Measurements from ENCODE around the gene TMOD2. TPM values are rescaled to one million over a fixed set of nuclear protein-coding genes. Genes with fewer than 3 reads are reported as not detected.

The TMOD2 gene
- total and polyA plus RNA-seq, 8 donors = 5.2 to 11.3 (median 6.7) TPM

- ATAC-seq (no peak), DNase-seq (no peak)
- TF ChIP-seq CTCF (IDR thresholded peaks at IDR 0.05) = no peak
- Histone ChIP-seq H3K4me1 (peaks cover 54 to 79% of the 10 kb centered on the region in 2 donors), H3K36me3 (no peaks in the 10 kb centered on the region), H3K4me3 (no peak overlapping the region), H3K9me3 (no peaks in the 10 kb centered on the region), H3K27ac (peak overlapping the region; percentile 7 to 45), H3K27me3 (no peaks in the 10 kb centered on the region)
- intact Hi-C loops (cut with DNase I) = no loop called here
These were observed 97.4 kb downstream of the TMOD2 start for GRCh38 chr15:51848811-51849210.

DNA sequence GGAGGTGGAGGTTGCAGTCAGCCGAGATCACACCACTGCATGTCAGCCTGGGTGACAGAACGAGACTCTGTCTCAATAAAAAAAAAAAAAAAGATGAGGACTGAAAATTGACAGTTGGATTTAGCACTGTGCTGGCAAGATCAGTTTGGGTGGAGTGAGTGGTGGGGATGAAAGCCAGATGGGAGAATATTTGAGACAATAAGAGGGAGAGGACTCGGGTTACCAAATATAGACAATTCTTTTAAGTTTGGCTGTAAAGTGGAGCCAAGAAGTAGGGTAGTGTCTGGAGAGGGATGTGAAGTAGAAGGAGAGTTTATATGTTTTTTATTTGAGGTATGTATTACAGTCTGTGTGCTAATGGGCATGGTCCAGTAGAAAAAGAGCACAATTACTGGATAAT lies 98.5 kb downstream of the TMOD2 start:
- Histone ChIP-seq H3K27me3 (no peaks in the 10 kb centered on the region), H3K27ac (peak overlapping the region in 1 of 2 donors; percentile 7), H3K4me1 (peaks cover 49 to 78% of the 10 kb centered on the region in 2 donors), H3K36me3 (no peaks in the 10 kb centered on the region), H3K4me3 (no peak overlapping the region), H3K9me3 (no peaks in the 10 kb centered on the region)
- no peak for TF ChIP-seq CTCF (IDR thresholded peaks at IDR 0.05)
- intact Hi-C loops (cut with DNase I) = no loop called here
- DNase-seq (peak in 1 of 4 donors; percentile 48), ATAC-seq (no peak)

GRCh38 chr15:51853998-51854397 lies 102.6 kb downstream of the TMOD2 start:
- Histone ChIP-seq H3K36me3 (no peaks in the 10 kb centered on the region), H3K4me3 (no peak overlapping the region), H3K9me3 (no peaks in the 10 kb centered on the region), H3K4me1 (peaks cover 17 to 61% of the 10 kb centered on the region in 2 donors), H3K27me3 (no peaks in the 10 kb centered on the region), H3K27ac (no peak overlapping the region)
- no peak for TF ChIP-seq CTCF (IDR thresholded peaks at IDR 0.05)
- intact Hi-C loops (cut with DNase I) = no loop called here
- ATAC-seq = no peak
- no peak for DNase-seq

DNA sequence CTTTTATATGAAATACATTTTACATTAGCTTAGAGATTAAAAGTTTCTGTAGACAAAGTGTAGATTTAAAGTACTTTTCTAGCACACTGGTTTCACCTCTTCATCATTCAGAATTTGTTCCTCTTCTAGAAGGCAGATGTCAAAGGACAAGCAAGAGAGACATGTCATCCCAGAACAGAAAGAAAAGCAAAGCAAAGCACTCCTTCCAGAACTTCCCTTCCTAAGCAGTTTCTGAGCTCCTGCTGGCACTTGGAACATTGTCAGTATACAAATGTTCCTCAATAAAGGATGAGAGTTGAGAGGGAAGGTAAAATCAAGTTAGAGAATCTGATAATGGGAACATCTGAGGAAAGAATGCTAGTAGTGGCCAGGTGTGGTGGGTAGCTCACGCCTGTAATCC lies 104.2 kb downstream of the TMOD2 start:
- Histone ChIP-seq H3K27me3 (no peaks in the 10 kb centered on the region), H3K36me3 (no peaks in the 10 kb centered on the region), H3K9me3 (no peaks in the 10 kb centered on the region), H3K4me3 (no peak overlapping the region), H3K4me1 (peaks cover 4 to 52% of the 10 kb centered on the region in 2 donors), H3K27ac (peak overlapping the region in 1 of 2 donors; percentile 19)
- no peak for ATAC-seq
- TF ChIP-seq CTCF (IDR thresholded peaks at IDR 0.05) = no peak
- DNase-seq = no peak
- intact Hi-C loops (cut with DNase I) = no loop called here

- no peak for TF ChIP-seq CTCF (IDR thresholded peaks at IDR 0.05)
- DNase-seq (no peak), ATAC-seq (no peak)
These were observed 105.5 kb downstream of the TMOD2 start for GRCh38 chr15:51856714-51857380.

More at GRCh38 chr15:51856714-51857380, 105.5 kb downstream of the TMOD2 start:
- Histone ChIP-seq H3K4me1 (peaks cover 4 to 65% of the 10 kb centered on the region in 2 donors), H3K9me3 (no peaks in the 10 kb centered on the region), H3K36me3 (no peaks in the 10 kb centered on the region), H3K27me3 (no peaks in the 10 kb centered on the region), H3K4me3 (no peak overlapping the region), H3K27ac (peak overlapping the region in 1 of 2 donors; percentile 30)
- intact Hi-C loops (cut with DNase I) = no loop called here

All from left lung (tissue), 10 donors.